HL-60/S4 treated with retinoic acid at 250 ng/mL for 4 days and 3 days (cell line): ENCODE measurements around the gene FOXO3B.
"Not testable (repeated sequence)": the region's sequence is repeated elsewhere in the genome, so short reads cannot be mapped to it uniquely, and the experiment has no call there.

ENCODE experiments used
- in situ Hi-C: fragments of 300-500 bp; cut with MboI; formaldehyde crosslinking; loops from 2 replicates; pipeline ENCODE4 v1.7.0; 2022; ENCODE audit warnings: low sequenced_read_pairs

The FOXO3B gene

GRCh38 chr17:18661924-18662624 lies 20.0 kb downstream of the FOXO3B start:
- in situ Hi-C loops: not testable (repeated sequence)

DNA sequence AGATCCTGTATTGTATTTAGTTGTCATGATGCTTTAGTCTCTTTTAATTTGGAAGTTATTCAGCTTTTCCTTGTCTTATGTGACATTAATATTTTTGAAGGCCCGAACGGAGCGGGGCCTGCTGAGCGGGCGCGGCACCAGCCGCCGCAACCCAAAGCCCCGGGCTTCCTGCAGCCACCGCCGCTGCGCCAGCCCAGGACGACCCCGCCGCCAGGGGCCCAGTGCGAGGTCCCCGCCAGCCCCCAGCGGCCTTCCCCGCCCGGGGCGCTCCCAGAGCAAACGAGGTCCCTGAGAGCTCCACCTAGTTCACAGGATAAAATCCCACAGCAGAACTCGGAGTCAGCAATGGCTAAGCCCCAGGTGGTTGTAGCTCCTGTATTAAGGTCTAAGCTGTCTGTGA lies 32.0 kb downstream of the FOXO3B start:
- in situ Hi-C loops: not testable (repeated sequence)

DNA sequence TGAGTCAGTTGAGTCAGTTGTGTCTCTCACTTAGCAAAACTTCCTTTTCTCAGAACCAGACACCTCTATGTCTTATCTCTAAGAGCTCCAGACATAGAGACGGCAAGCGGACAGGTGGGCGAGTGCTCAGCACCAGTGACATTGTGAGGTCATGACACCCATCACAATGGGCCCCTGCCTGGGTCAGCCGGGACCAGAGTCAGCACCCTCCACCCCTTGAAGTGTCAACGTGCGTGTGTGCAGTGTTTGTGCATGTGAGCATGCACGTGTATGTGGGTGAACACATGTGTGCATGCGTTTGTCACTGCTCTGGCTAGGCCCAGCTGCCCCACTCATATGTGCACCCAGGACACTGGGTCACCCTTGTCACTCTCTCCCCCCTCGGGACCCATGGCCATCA lies 37.8 kb downstream of the FOXO3B start, which contains the start of gene TBC1D28:
Gene TBC1D28 (minus strand): TSS at position 101 of the 400 bp plus-strand sequence. CDS start 3,039 bp downstream, outside the sequence.
- in situ Hi-C loops: not testable (repeated sequence)

DNA sequence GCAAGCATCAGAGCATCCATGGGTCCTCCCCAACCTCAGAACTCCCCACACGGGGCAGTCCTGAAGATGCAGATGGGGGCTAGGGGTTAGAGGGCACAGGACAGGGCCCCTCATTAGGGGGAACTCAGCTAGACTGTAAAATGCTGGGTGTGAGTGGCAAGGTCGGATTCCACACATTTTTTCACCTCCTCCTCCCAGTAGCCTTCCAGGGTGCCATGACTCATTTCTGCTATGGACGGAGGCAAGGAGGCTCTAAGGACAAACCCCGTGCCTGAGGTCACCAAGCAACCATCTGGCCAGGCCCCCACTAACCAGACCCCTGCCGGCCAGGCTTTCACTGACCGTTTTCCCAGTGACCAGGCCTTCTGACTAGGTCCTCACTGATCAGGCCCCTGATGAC lies 39.0 kb downstream of the FOXO3B start:
- in situ Hi-C loops: not testable (repeated sequence)

- in situ Hi-C loops: not testable (repeated sequence)
Observed at GRCh38 chr17:18638357-18638756, 43.8 kb downstream of the FOXO3B start.

- in situ Hi-C loops: not testable (repeated sequence)
Observed at GRCh38 chr17:18636237-18636636, 45.9 kb downstream of the FOXO3B start.

- in situ Hi-C loops: not testable (repeated sequence)
Observed at GRCh38 chr17:18635773-18636172, 46.3 kb downstream of the FOXO3B start.

DNA sequence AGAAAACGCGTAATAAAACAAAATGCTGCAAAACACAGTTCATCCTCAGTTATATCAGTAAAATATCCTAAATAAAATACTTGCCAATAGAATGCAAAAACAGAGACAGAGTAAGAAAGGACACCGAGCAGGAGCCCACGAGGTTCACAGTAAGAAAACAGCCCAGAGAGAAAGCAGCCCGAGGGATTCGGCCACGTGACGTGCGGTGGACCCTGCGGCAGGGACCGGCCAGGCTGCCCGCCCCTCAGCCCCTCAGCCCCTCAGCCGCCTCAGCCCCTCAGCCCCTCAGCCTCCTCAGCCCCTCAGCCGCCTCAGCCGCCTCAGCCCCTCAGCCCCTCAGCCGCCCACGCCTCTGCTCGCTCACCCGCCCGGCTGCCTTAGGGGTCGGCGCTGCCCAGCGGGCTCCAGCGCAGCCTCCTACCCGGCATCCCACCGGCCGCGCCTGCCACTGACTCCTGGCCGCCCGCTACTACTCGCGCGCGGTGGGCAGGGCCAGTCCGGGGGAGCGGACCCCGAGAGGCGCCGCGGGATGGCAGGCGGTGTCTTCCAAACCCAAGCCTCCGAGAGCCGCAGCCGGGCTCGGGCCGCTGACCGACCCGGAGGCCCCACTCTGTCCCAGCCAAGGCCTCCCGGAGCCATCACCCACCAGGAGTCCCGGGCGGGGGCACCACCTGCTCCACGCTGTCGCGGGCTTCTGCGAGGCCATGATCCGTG lies 47.4 kb downstream of the FOXO3B start:
- in situ Hi-C loops: not testable (repeated sequence)
